Fibroblast of villous mesenchyme (primary cell): ENCODE data around the gene RPS19BP1. TPM values are rescaled to one million over a fixed set of nuclear protein-coding genes. Genes with fewer than 3 reads are reported as not detected.

Experiments
- DNase-seq: peaks from one replicate; pipeline ENCODE4 v3.0.0-alpha.2; 2010; ENCODE audit warnings: low read depth
- H3K4me3 ChIP-seq: 2 replicates; pipeline ENCODE4 v1.5.1; 2011; ENCODE audit warnings: low read depth, mild to moderate bottlenecking, low read length
- CTCF ChIP-seq: IDR thresholded peaks from 2 replicates; pipeline ENCODE4 v1.5.1; 2012; ENCODE audit warnings: low read depth, mild to moderate bottlenecking, low read length; ENCODE audit not compliant: insufficient read depth
- total RNA-seq: library from RNA; depleted of rRNA; stranded (reverse); fragments of >200 nt; gene quantifications from 2 replicates; pipeline ENCODE4 v1.2.3, GENCODE V29; 2012

RPS19BP1 gene
- total RNA-seq, 1 donor: 44.0 TPM

GRCh38 chr22:39547587-39547947 is 15.0 kb upstream of the RPS19BP1 start:
- no peak overlapping the region for H3K4me3 ChIP-seq
- TF ChIP-seq CTCF: no peak
- no peak for DNase-seq

- H3K4me3 ChIP-seq: no peak overlapping the region
- DNase-seq: no peak
- no peak for TF ChIP-seq CTCF
Measured at GRCh38 chr22:39546889-39547586, 14.5 kb upstream of the RPS19BP1 start.

GRCh38 chr22:39545386-39546365 is 13.1 kb upstream of the RPS19BP1 start:
- peak; percentile 48 for DNase-seq
- TF ChIP-seq CTCF: no peak
- H3K4me3 ChIP-seq: no peak overlapping the region

- TF ChIP-seq CTCF: peak; percentile 55
- no peak overlapping the region for H3K4me3 ChIP-seq
- DNase-seq: peak; percentile 31
Measured at GRCh38 chr22:39543095-39543494, 10.5 kb upstream of the RPS19BP1 start.

GRCh38 chr22:39537975-39538374 is 5.4 kb upstream of the RPS19BP1 start:
- DNase-seq: no peak
- TF ChIP-seq CTCF: no peak
- H3K4me3 ChIP-seq: no peak overlapping the region

GRCh38 chr22:39536711-39537110 is 4.2 kb upstream of the RPS19BP1 start:
- TF ChIP-seq CTCF: no peak
- H3K4me3 ChIP-seq: no peak overlapping the region
- no peak for DNase-seq
